ENCODE measurements around the gene CEP112.

CEP112 gene

DNA sequence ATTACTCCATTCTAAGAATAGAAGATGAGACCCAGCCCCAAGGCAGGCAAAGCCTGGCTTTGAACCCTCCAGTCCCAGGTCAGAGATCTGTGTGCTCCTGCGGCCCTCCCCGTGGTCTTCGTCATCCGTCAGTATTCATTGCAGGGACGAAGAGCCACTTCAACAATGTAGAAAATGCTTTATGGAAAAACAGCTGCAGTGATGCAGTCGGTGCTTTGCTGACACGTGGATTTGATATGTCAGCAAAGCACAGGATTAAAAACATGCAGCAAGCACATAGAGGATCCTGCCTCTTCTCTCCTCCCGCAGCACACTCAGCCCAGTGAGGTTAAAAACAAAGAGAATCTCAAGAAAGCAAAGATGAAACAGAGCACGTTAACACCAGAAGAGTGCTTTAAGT is 513.4 kb downstream of the CEP112 start:
- DNase-seq (ENCODE audit: low spot score) = no peak
- no peak for TF ChIP-seq CTCF (IDR thresholded peaks at IDR 0.05; ENCODE audit: extremely low read depth, insufficient read depth, missing control alignments)
- in situ Hi-C loops (cut with MboI; ENCODE audit: low pct_unique_long_range_greater_than_20kb, low sequenced_read_pairs, unreplicated experiment) = no loop called here

GRCh38 chr17:65677932-65678331 is 514.0 kb downstream of the CEP112 start:
- in situ Hi-C loops (cut with MboI; ENCODE audit: low pct_unique_long_range_greater_than_20kb, low sequenced_read_pairs, unreplicated experiment) = no loop called here
- no peak for TF ChIP-seq CTCF (IDR thresholded peaks at IDR 0.05; ENCODE audit: extremely low read depth, insufficient read depth, missing control alignments)
- no peak for DNase-seq (ENCODE audit: low spot score)

- no peak for DNase-seq (ENCODE audit: low spot score)
- TF ChIP-seq CTCF (IDR thresholded peaks at IDR 0.05; ENCODE audit: extremely low read depth, insufficient read depth, missing control alignments) = no peak
- in situ Hi-C loops (cut with MboI; ENCODE audit: low pct_unique_long_range_greater_than_20kb, low sequenced_read_pairs, unreplicated experiment) = no loop called here
Measured at GRCh38 chr17:65674246-65675045, 517.5 kb downstream of the CEP112 start.

DNA sequence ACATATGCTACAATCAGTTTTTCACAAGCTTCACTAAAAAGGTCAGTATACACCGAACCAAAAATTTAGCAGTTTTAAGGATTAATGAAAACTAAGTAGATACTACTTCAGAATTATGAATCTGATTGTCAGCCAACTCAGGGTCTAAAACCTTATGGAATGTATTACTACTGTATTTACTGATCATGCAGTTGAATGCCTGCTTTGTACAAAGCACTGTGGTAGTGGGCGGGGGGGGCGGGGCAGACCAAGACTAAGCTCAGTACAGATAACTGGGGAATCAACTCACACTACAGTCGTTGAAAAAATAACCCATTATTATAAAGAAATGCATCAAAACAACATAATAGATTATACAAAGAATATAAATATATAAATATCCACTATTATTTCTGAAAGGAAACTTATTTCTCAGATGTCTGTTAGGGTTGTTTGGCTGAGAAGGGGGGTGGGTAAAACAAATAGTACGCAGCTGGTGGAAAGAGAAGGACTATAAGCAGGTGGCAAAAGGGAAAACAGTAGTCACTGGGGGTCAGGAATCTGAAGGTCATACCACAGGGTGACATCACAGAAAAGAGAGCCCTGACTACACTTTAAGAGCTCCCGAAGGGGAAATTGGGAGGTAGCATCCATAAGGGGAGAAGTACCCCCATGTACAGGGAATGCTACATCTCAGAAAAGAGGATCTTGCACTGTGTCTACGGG is 521.1 kb downstream of the CEP112 start:
- in situ Hi-C loops (cut with MboI; ENCODE audit: low pct_unique_long_range_greater_than_20kb, low sequenced_read_pairs, unreplicated experiment) = no loop called here
- DNase-seq (ENCODE audit: low spot score) = no peak
- TF ChIP-seq CTCF (IDR thresholded peaks at IDR 0.05; ENCODE audit: extremely low read depth, insufficient read depth, missing control alignments) = no peak

GRCh38 chr17:65668211-65668610 is 523.7 kb downstream of the CEP112 start:
- in situ Hi-C loops (cut with MboI; ENCODE audit: low pct_unique_long_range_greater_than_20kb, low sequenced_read_pairs, unreplicated experiment) = no loop called here
- no peak for TF ChIP-seq CTCF (IDR thresholded peaks at IDR 0.05; ENCODE audit: extremely low read depth, insufficient read depth, missing control alignments)
- DNase-seq (ENCODE audit: low spot score) = no peak

- TF ChIP-seq CTCF (IDR thresholded peaks at IDR 0.05; ENCODE audit: extremely low read depth, insufficient read depth, missing control alignments) = no peak
- DNase-seq (ENCODE audit: low spot score) = no peak
- in situ Hi-C loops (cut with MboI; ENCODE audit: low pct_unique_long_range_greater_than_20kb, low sequenced_read_pairs, unreplicated experiment) = no loop called here
Measured at GRCh38 chr17:65667656-65668055, 524.3 kb downstream of the CEP112 start.

Measured in GM13977 (cell line).